Vagina (tissue), 2 donors: ENCODE measurements around the gene DYDC2. TPM values are rescaled to one million over a fixed set of nuclear protein-coding genes. Genes with fewer than 3 reads are reported as not detected.
A peak's percentile ranks its signal among the peaks of the same experiment; 100 is the strongest.

Experiments used
- DNase-seq, 2 donors: peaks; one replicate each; pipeline ENCODE4 v3.0.0-alpha.2; 2017; ENCODE audit errors: extremely low spot score in 2 of 2
- H3K27ac ChIP-seq: fragments of 200-600 bp; sonication (generic); one replicate; pipeline ENCODE4 v1.5.1; 2019
- H3K27me3 ChIP-seq: fragments of 200-600 bp; sonication (generic); one replicate; pipeline ENCODE4 v1.5.1; 2019
- H3K36me3 ChIP-seq, 2 donors: fragments of 200-600 bp; sonication (generic); one replicate each; pipeline ENCODE4 v1.5.1; 2017 to 2019
- H3K4me1 ChIP-seq: fragments of 200-600 bp; sonication (generic); one replicate; pipeline ENCODE4 v1.5.1; 2019
- H3K4me3 ChIP-seq, 2 donors: fragments of 200-600 bp; sonication (generic); 1 replicate in 1 of 2; 2 replicates in 1 of 2; pipeline ENCODE4 v1.5.1; 2016 to 2019
- H3K9me3 ChIP-seq: fragments of 200-600 bp; sonication (generic); one replicate; pipeline ENCODE4 v1.5.1; 2019
- CTCF ChIP-seq, 3 experiments: fragments of 450-650 bp in 2 of 3; fragments of 200-600 bp in 1 of 3; sonication (generic) in 1 of 3; IDR thresholded peaks; one replicate each; pipeline ENCODE4 v1.5.1; 2017 to 2019; ENCODE audit warnings: antibody characterized with exemption in 3 of 3, mild to moderate bottlenecking in 2 of 3, moderate library complexity in 2 of 3
- POLR2A ChIP-seq, 2 donors: fragments of 450-650 bp; IDR thresholded peaks; one replicate each; pipeline ENCODE4 v1.6.1; 2017; ENCODE audit warnings: antibody characterized with exemption in 2 of 2, mild to moderate bottlenecking in 2 of 2, moderate library complexity in 2 of 2
- POLR2AphosphoS5 ChIP-seq, 2 donors: sonication (generic); formaldehyde crosslinking; IDR thresholded peaks; one replicate each; pipeline ENCODE4 v1.9.0; 2017; ENCODE audit warnings: antibody characterized with exemption in 2 of 2, mild to moderate bottlenecking in 2 of 2, low read depth in 1 of 2; ENCODE audit not compliant: insufficient read depth in 1 of 2
- intact Hi-C: fragments of 100-400 bp; cut with DNase I; formaldehyde crosslinking; loops from one replicate; pipeline ENCODE4 v1.15.1; 2023
- total RNA-seq: library from RNA; depleted of rRNA; stranded (reverse); fragments of >200 nt; gene quantifications from one replicate; pipeline ENCODE4 v1.2.3, GENCODE V29; 2016

Gene DYDC2
- total RNA-seq, 1 donor from 2014 or later: not detected

DNA sequence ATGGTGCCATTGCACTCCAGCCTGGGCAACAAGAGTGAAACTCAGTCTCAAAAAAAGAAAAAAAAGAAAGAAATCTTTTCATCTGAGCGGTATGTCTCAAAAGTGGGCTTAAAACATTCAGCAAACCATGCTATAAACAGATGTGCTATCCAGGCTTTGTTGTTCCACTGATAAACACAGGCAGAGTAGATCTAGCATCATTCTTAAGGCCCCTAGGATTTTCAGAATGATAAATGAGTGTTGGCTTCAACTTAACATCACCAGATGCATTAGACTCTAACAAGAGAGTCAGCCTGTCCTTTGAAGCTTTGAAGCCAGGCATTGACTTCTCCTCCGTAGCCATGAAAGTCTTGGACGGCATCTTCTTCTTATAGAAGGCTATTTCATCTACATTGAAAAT lies 23.1 kb downstream of the DYDC2 start:
- Histone ChIP-seq H3K36me3 (no peaks in the 10 kb centered on the region), H3K27me3 (no peaks in the 10 kb centered on the region), H3K9me3 (no peaks in the 10 kb centered on the region), H3K4me1 (peaks cover 4% of the 10 kb centered on the region), H3K4me3 (no peak overlapping the region), H3K27ac (no peak overlapping the region)
- TF ChIP-seq CTCF (IDR thresholded peaks at IDR 0.05): no peak
- TF ChIP-seq POLR2A (IDR thresholded peaks at IDR 0.05): no peak
- no peak for TF ChIP-seq POLR2AphosphoS5 (IDR thresholded peaks at IDR 0.05; ENCODE audit: insufficient read depth in 1 of 2, low read depth in 1 of 2)
- intact Hi-C loops: loop anchor here (5.0 kb wide), 1 partner anchor 123 kb away; no protein-coding TSS in a partner anchor
- no peak for DNase-seq

GRCh38 chr10:80380185-80380584 lies 23.6 kb downstream of the DYDC2 start:
- no peaks in the 10 kb centered on the region for H3K36me3 ChIP-seq
- no peaks in the 10 kb centered on the region for H3K9me3 ChIP-seq
- no peak overlapping the region for H3K27ac ChIP-seq
- peaks cover 4% of the 10 kb centered on the region for H3K4me1 ChIP-seq
- TF ChIP-seq POLR2A (IDR thresholded peaks at IDR 0.05) (no peak), CTCF (IDR thresholded peaks at IDR 0.05) (no peak), POLR2AphosphoS5 (IDR thresholded peaks at IDR 0.05; ENCODE audit: insufficient read depth in 1 of 2, low read depth in 1 of 2) (no peak)
- DNase-seq: no peak
- no peak overlapping the region for H3K4me3 ChIP-seq
- no peaks in the 10 kb centered on the region for H3K27me3 ChIP-seq
- intact Hi-C loops: loop anchor here (5.0 kb wide), 1 partner anchor 122 kb away; no protein-coding TSS in a partner anchor

DNA sequence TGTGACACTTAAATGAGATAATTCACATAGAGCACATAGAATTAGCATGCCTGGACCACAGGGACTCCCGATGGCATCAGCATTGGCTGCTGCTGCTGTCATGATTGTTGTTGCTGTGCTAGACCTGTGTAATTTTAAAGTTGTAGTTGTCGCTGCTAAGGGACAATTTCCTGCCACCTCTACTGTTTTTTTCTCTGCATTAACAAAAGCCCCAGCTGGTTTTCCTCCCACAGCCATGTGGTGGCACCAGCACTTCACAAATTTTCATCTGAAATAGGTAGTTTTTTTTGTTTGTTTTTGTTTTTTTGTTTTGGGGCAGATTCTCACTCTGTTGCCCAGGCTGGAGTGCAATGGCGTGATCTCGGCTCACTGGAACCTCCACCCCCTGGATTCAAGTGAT lies 26.4 kb downstream of the DYDC2 start:
- DNase-seq: no peak
- H3K27me3 ChIP-seq: no peaks in the 10 kb centered on the region
- H3K36me3 ChIP-seq: no peaks in the 10 kb centered on the region

DNA sequence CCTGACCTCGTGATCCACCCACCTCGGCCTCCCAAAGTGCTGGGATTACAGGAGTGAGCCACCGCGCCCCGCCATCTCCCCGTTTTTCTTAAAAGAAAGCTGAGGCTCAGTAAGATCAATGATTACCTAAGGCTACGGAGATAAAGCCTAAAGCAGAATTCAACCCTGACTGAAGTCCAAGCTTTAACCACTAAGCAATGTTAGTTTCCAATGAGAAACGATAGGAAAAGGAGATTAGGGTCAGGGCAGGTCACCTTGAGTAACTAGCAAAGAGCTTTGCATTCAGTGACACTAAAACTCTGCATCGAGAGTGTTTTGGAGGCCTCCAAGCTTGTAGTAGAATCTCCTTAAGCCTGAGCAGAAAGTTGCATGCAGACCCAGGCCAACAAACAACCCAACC lies 34.2 kb downstream of the DYDC2 start:
- Histone ChIP-seq H3K27me3 (no peaks in the 10 kb centered on the region), H3K4me3 (no peak overlapping the region), H3K36me3 (no peaks in the 10 kb centered on the region), H3K27ac (no peak overlapping the region), H3K9me3 (no peaks in the 10 kb centered on the region), H3K4me1 (peaks cover 11% of the 10 kb centered on the region)
- DNase-seq: no peak
- TF ChIP-seq POLR2AphosphoS5 (IDR thresholded peaks at IDR 0.05; ENCODE audit: insufficient read depth in 1 of 2, low read depth in 1 of 2) (no peak), CTCF (IDR thresholded peaks at IDR 0.05) (no peak), POLR2A (IDR thresholded peaks at IDR 0.05) (no peak)
- intact Hi-C loops: no loop called here

More for the DNA sequence above, 26.4 kb downstream of the DYDC2 start:
- no peak overlapping the region for H3K4me3 ChIP-seq
- TF ChIP-seq POLR2AphosphoS5 (IDR thresholded peaks at IDR 0.05; ENCODE audit: insufficient read depth in 1 of 2, low read depth in 1 of 2): no peak
- TF ChIP-seq POLR2A (IDR thresholded peaks at IDR 0.05): no peak
- TF ChIP-seq CTCF (IDR thresholded peaks at IDR 0.05): peak; percentile 45 to 62 (median 61)
- no peak overlapping the region for H3K27ac ChIP-seq
- intact Hi-C loops: loop anchor here (5.0 kb wide), 1 partner anchor 119 kb away; no protein-coding TSS in a partner anchor
- H3K9me3 ChIP-seq: no peaks in the 10 kb centered on the region
- peaks cover 5% of the 10 kb centered on the region for H3K4me1 ChIP-seq

- Histone ChIP-seq H3K27ac (no peak overlapping the region), H3K4me1 (peaks cover 11% of the 10 kb centered on the region), H3K4me3 (no peak overlapping the region), H3K9me3 (no peaks in the 10 kb centered on the region), H3K27me3 (no peaks in the 10 kb centered on the region), H3K36me3 (no peaks in the 10 kb centered on the region)
- intact Hi-C loops: no loop called here
- TF ChIP-seq CTCF (IDR thresholded peaks at IDR 0.05): no peak
- TF ChIP-seq POLR2A (IDR thresholded peaks at IDR 0.05): no peak
- TF ChIP-seq POLR2AphosphoS5 (IDR thresholded peaks at IDR 0.05; ENCODE audit: insufficient read depth in 1 of 2, low read depth in 1 of 2): no peak
- DNase-seq: no peak
Observed at GRCh38 chr10:80392250-80392649, 35.7 kb downstream of the DYDC2 start.
